HepG2 (cell line): Measurements from ENCODE around the gene SOCS7. TPM values are rescaled to one million over a fixed set of nuclear protein-coding genes. Genes with fewer than 3 reads are reported as not detected.

Experiments
- AKNA ChIP-seq: sonication (generic); formaldehyde crosslinking; IDR thresholded peaks from 2 replicates; pipeline ENCODE4 v1.4.0; 2020; ENCODE audit warnings: missing genetic modification reagents, borderline replicate concordance
- DDIT3 ChIP-seq: sonication (generic); formaldehyde crosslinking; IDR thresholded peaks from 2 replicates; pipeline ENCODE4 v1.4.0; 2020; ENCODE audit warnings: mild to moderate bottlenecking, missing genetic modification reagents
- DRAP1 ChIP-seq: IDR thresholded peaks from 2 replicates; pipeline ENCODE4 v1.6.1; 2016; ENCODE audit warnings: missing genetic modification reagents, missing compliant biosample characterization
- MAFF ChIP-seq: IDR thresholded peaks from 2 replicates; pipeline ENCODE4 v1.6.1; 2011; ENCODE audit warnings: low read depth, low read length, improper control_type of control experiment
- PATZ1 ChIP-seq: sonication (generic); formaldehyde crosslinking; IDR thresholded peaks from 2 replicates; pipeline ENCODE4 v1.4.0; 2020; ENCODE audit warnings: missing genetic modification reagents
- PAWR ChIP-seq: sonication (generic); formaldehyde crosslinking; IDR thresholded peaks from 2 replicates; pipeline ENCODE4 v1.4.0; 2020; ENCODE audit warnings: missing genetic modification reagents, mild to moderate bottlenecking, borderline replicate concordance
- TRAFD1 ChIP-seq: sonication (generic); formaldehyde crosslinking; IDR thresholded peaks from 2 replicates; pipeline ENCODE4 v1.5.1; 2020; ENCODE audit warnings: missing genetic modification reagents, mild to moderate bottlenecking, borderline replicate concordance
- ZHX1 ChIP-seq: sonication (generic); formaldehyde crosslinking; IDR thresholded peaks from 2 replicates; pipeline ENCODE4 v1.8.1; 2022; ENCODE audit warnings: low read depth, mild to moderate bottlenecking, missing genetic modification reagents
- ZNF24 ChIP-seq: fragments of 450-650 bp; IDR thresholded peaks from 2 replicates; pipeline ENCODE4 v1.6.1; 2017; ENCODE audit warnings: antibody characterized with exemption, mild to moderate bottlenecking
- ZNF280D ChIP-seq: sonication (generic); formaldehyde crosslinking; IDR thresholded peaks from 2 replicates; pipeline ENCODE4 v1.5.1; 2020; ENCODE audit warnings: mild to moderate bottlenecking, missing genetic modification reagents
- ZNF292 ChIP-seq: sonication (generic); formaldehyde crosslinking; IDR thresholded peaks from 2 replicates; pipeline ENCODE4 v1.8.1; 2022; ENCODE audit warnings: mild to moderate bottlenecking, low read depth, missing genetic modification reagents, borderline replicate concordance
- ZNF644 ChIP-seq: IDR thresholded peaks from 2 replicates; pipeline ENCODE4 v1.6.1; 2016; ENCODE audit warnings: low read depth
- polyA plus RNA-seq, 8 experiments: library from polyadenylated mRNA; depleted of rRNA in 3 of 8; stranded (reverse) in 7 of 8; unstranded in 1 of 8; fragments of >200 nt; fragmentation: Illumina TruSeq in 4 of 8; extraction: Trizol in 4 of 8; gene quantifications; 2 replicates each; pipeline versions ENCODE4 v1.2.1 to v1.2.3, GENCODE V29; 2011 to 2016; ENCODE audit warnings: low read depth in 4 of 8, missing spikeins in 1 of 8, mixed read lengths in 1 of 8; ENCODE audit not compliant: insufficient read depth in 1 of 8
- total RNA-seq, 5 experiments: library from RNA; depleted of rRNA; stranded (reverse); fragments of >200 nt; fragmentation: Illumina TruSeq; extraction: Trizol; gene quantifications; 2 replicates each; pipeline ENCODE4 v1.2.3, GENCODE V29; 2016; ENCODE audit warnings: low read depth in 1 of 5

The SOCS7 gene
- total and polyA plus RNA-seq, 2 of the 13 experiments (the other 11 are each of a cell fraction or from before 2014, with no cell fraction given) = 19.2 to 24.2 TPM

GRCh38 chr17:38349097-38349730 lies 2.4 kb upstream of the SOCS7 start (continued):
- TF ChIP-seq AKNA (no peak), ZNF292 (CRISPR knock-in tag) (no peak), PATZ1 (CRISPR knock-in tag) (0 out of 2 replicates have a peak, but pooled peaks have one; percentile 53), PAWR (no peak), DRAP1 (peak; percentile 33; the same call in 1 of the 2 replicates), TRAFD1 (no peak), MAFF (no peak), ZHX1 (CRISPR knock-in tag) (no peak), ZNF644 (CRISPR knock-in tag) (no peak), ZNF24 (no peak), ZNF280D (CRISPR knock-in tag) (peak; percentile 52; the same call in 1 of the 2 replicates), DDIT3 (CRISPR knock-in tag) (no peak)
